Measurements from ENCODE around the gene TRAF1.

DNA sequence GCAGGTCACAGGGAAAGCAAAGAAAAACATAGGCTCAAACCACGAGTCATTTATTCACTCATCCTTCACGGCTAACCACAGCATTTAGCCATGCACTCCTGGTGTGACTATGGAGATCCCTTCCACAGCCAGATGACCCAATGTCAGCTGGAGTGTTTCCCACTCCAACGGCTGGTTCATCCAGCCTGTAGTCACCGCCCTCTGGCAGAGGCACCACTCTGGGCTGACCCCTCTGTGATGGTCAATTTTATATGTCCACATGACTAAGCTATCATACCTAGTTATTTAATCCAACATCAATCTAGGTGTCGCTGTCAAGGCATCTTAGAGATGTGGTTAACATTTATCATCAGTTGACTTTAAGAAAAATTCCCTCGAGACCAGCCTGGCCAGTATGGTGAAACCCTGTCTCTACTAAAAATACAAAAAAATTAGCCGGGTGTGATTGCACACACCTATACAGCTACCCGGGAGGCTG, 40.1 kb downstream of the TRAF1 start:
- TF ChIP-seq GATA2 (IDR thresholded peaks at IDR 0.05; ENCODE audit: low read depth, low read length) (no peak), GATA3 (IDR thresholded peaks at IDR 0.05; ENCODE audit: low read depth, low read length) (no peak)
